DND-41 (cell line): ENCODE results near the gene CCDC178.

Experiments used
- EZH2 ChIP-seq: IDR thresholded peaks from 3 replicates; pipeline ENCODE4 v1.6.1; 2012; ENCODE audit warnings: borderline replicate concordance, low read depth, mild to moderate bottlenecking, moderate library complexity, low read length, inconsistent platforms; ENCODE audit not compliant: severe bottlenecking
- TF ChIP-seq, protein P1 (sequence below): IDR thresholded peaks from 2 replicates; pipeline ENCODE4 v1.5.1; 2012; ENCODE audit warnings: borderline replicate concordance, low read length, moderate library complexity, mild to moderate bottlenecking; ENCODE audit not compliant: poor library complexity, severe bottlenecking; ENCODE audit errors: extremely low read depth

DNA sequence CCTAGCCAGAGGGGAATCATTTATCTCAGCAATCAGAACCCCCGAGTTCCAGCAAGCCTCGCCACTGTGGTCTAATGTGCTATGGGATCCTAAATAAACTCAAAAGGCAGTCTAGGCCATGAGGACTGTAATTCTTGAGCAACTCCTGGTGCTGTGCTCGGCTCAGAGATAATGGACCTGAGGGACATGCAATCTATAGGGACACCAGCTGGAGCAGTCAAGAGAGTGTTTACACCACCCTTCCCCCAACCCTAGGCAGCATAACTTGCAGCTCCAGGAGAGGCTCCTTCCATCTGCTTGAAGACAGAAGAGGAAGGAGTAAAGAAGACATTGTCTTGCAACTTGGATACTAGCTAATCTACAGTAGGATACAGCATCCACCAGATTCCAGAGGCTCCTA, 442.2 kb downstream of the CCDC178 start:
- TF ChIP-seq, protein P1, sequence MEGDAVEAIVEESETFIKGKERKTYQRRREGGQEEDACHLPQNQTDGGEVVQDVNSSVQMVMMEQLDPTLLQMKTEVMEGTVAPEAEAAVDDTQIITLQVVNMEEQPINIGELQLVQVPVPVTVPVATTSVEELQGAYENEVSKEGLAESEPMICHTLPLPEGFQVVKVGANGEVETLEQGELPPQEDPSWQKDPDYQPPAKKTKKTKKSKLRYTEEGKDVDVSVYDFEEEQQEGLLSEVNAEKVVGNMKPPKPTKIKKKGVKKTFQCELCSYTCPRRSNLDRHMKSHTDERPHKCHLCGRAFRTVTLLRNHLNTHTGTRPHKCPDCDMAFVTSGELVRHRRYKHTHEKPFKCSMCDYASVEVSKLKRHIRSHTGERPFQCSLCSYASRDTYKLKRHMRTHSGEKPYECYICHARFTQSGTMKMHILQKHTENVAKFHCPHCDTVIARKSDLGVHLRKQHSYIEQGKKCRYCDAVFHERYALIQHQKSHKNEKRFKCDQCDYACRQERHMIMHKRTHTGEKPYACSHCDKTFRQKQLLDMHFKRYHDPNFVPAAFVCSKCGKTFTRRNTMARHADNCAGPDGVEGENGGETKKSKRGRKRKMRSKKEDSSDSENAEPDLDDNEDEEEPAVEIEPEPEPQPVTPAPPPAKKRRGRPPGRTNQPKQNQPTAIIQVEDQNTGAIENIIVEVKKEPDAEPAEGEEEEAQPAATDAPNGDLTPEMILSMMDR, result no peak
- no peak for TF ChIP-seq EZH2
